Activated CD4-positive, alpha-beta T cell treated with anti-CD3 and anti-CD28 coated beads, Interleukin-2, amount 50 U/mL, for 24 hours (primary cell): ENCODE results near the gene GPX3.

Experiments
- DNase-seq, 2 donors: peaks; one replicate each; pipeline ENCODE4 v3.0.0-alpha.2; 2020; ENCODE audit warnings: low read depth in 1 of 2, low spot score in 1 of 2

The GPX3 gene

DNA sequence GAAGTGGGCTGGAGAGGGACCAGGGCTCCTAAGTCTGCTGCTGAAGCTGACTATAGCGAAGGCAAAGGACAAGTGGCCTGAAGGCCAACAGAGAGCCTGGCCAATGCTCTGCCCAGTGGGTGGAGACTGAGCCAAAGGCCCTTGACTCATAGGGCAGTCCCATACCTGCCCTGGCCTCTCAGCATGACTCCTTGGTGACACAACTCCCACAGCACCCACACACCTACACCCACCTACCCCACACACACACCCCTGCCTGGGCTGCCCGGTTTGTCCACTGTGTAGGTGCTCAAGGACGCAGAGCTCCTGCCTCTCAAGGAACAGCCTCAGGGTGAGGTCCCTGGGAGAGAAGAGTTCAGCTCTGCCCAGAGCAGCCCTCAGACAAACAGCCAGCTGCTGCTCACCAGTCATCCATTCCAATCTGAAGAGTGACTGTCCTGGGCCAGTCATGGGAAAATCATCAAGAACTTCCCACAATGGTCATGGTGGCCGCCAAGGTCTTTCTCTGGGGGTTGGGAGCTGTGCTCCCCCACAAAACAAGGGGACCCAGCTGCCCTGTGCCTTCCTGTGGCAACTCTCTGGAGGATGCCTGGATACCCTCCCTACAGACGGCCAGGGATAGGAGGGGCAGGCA lies 55.4 kb downstream of the GPX3 start:
- DNase-seq: no peak

DNA sequence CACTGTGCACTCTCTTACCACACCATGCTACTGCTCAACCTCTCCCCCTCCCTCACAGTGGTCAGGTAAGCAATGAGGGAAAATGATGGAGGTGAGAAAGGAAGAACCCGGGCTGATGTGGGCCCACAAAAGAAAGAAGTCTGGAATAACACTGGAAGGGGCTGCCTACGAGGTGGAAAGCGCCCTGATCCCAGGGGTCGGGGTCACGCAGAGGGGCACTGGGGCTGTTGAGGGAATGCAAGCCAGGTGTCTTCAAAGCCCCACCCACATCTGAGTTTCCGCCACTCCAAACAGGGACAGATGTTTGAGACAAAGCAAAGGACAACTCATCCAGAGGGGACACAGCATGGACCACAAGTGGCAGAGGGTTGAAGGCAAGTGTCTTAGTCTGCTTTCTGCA lies 56.2 kb downstream of the GPX3 start:
- DNase-seq: no peak

DNA sequence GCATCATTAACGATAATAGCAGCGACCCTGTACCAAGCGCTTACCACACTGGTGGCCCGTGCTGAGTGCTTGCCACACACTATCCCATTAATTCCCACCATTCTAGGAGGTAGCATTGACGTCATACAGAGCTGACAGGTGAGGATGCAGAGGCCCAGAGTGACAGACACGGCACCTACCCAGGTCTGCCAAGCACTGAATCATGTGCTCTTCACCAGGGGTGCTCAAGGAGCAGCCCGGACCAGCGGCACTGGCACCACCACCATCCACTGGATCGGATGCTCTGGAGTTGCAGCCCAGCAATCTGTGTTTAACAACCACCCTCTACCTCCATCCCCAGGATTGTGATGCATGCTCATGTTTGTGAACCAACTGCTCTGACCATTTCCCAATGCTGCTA lies 57.0 kb downstream of the GPX3 start:
- DNase-seq: no peak

DNA sequence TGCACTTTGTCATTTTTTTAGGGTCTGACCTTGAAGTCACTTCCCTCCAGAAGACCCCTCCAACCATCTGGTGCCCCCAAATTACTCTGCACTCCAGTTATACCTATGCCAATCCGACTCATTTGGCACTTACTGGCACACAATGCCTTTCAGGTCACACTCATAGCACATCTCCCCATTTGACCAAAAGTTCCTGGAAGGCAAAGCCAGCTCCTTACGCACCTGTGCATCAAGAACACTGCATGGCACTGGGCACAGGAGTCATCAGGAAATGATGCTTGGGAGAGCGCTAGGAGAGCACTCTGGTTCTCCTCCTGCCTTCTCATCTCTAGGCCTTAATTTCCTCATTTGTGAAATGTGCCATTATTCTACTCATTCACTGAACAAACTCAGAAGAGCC lies 57.6 kb downstream of the GPX3 start:
- no peak for DNase-seq
